ENCODE measurements around the gene PLCB1.
"Not testable (repeated sequence)": the region's sequence is repeated elsewhere in the genome, so short reads cannot be mapped to it uniquely, and the experiment has no call there.

The PLCB1 gene

DNA sequence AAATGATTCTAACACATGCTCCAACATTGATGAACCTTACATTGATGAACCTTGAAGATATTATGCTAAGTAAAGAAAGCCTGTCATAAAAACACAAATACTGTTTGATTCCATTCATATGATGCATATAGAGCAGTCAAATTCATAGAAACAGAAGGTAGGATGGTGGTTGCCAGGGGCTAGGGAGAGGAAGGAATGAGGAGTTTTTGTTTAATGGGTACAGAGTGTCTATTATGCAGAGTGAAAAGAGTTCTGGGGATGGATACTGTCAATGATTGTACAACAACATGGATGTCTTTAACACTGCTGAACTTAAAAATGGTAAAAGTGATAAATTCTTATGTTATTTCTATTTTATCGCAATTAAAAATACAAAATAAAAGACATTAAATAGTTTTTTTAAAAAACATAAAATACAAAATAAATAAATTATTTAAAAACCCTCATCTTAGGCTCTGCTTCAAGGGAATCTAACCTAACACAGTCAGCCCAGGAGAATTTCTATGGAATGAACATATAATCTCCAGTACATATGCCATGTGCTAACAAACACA is 451.0 kb downstream of the PLCB1 start:
- intact Hi-C loops (cut with micrococcal nuclease): no loop called here
- Mint-ChIP-seq H3K9me3 (no peaks in the 10 kb centered on the region), H3K4me3 (no peak overlapping the region), H3K27ac (no peak overlapping the region), H3K36me3 (ENCODE audit: low read depth) (no peaks in the 10 kb centered on the region), H3K4me1 (ENCODE audit: low read depth) (no peaks in the 10 kb centered on the region), H3K27me3 (no peaks in the 10 kb centered on the region)

DNA sequence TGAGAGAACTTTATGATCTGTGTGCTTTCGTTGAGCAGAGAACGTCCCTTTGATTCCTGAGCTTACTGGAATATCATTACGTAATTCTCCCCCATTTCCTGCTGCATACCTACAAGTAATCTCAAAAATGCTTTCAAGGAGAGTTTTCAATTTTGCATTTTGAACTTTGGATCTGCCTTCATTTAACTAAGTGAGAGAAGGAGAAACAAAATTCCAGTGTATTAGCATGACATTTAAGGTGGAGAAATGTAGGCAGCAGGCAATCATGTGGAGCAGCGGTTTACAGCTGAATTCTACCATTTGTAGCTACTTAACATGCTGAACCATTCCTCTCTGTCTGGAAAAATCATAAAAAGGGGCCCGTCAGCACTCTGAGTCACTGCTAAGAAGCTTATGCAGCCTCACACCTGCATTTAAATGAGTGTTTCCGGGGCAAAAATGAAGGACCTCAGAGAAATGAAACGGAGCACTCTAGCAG is 451.5 kb downstream of the PLCB1 start:
- Mint-ChIP-seq H3K36me3 (ENCODE audit: low read depth) (no peaks in the 10 kb centered on the region), H3K27ac (no peak overlapping the region), H3K4me1 (ENCODE audit: low read depth) (no peaks in the 10 kb centered on the region), H3K4me3 (no peak overlapping the region), H3K27me3 (no peaks in the 10 kb centered on the region), H3K9me3 (no peaks in the 10 kb centered on the region)
- intact Hi-C loops (cut with micrococcal nuclease): no loop called here

DNA sequence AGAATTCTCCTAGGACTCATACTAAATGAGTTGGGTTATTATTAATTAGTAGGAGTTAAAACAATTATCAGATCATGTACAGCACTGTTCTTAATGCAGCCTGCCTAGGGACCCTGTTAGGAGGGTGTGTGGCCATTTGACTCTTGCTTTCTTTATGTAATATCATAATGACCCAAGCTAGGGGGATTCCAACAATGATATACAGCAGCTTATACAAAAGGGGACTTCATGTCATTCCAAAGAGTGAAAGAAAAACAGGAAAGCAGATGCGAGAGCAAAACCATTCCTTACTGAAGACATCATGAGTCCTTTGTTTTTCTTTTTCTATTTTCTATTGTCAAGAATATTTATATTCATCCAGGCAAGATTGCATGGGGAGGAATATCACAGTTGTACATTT is 455.2 kb downstream of the PLCB1 start:
- Mint-ChIP-seq H3K9me3 (no peaks in the 10 kb centered on the region), H3K36me3 (ENCODE audit: low read depth) (no peaks in the 10 kb centered on the region), H3K4me3 (no peak overlapping the region), H3K27ac (no peak overlapping the region), H3K4me1 (ENCODE audit: low read depth) (no peaks in the 10 kb centered on the region), H3K27me3 (no peaks in the 10 kb centered on the region)
- intact Hi-C loops (cut with micrococcal nuclease): no loop called here

DNA sequence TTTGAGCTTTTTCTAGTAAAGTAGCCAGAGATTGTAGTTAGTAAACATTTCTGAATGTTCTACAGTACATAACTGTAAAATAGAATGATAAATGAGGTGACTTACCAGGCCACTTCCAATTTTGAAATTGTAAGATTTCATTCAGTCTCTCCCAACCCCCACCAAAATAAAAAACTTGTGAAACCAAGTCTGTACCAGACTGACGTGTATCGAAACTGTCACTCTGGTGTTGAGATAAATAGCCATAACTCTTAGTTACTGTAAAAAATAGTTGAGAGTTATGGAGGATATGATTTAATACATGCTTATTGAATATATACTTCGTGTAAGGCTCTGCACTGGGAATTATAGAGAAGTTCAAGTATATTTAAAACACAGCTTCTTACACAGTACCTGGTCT is 455.7 kb downstream of the PLCB1 start:
- Mint-ChIP-seq H3K27me3 (no peaks in the 10 kb centered on the region), H3K36me3 (ENCODE audit: low read depth) (no peaks in the 10 kb centered on the region)
- intact Hi-C loops (cut with micrococcal nuclease): no loop called here

DNA sequence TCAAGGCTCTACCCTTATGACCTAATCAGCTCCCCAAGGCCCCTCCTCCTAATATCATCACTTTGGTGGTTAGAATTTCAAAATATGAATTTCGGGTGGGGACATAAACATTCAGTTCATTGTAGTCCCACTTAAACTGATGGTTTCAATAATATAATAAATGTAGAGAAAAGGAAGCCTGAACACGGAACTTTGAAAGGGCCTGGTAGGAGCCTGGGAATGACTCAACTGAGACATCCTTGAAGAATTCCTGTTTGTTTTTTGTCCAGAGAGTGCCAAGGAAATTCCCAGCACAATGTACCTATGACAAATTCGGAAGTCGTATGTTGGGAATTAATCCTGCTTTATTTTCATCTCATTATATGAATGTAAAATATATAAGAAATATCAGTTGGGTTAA is 457.9 kb downstream of the PLCB1 start:
- Mint-ChIP-seq H3K36me3 (ENCODE audit: low read depth) (no peaks in the 10 kb centered on the region), H3K9me3 (no peaks in the 10 kb centered on the region), H3K27ac (no peak overlapping the region), H3K4me3 (no peak overlapping the region), H3K4me1 (ENCODE audit: low read depth) (no peaks in the 10 kb centered on the region), H3K27me3 (no peaks in the 10 kb centered on the region)
- intact Hi-C loops (cut with micrococcal nuclease): no loop called here

More for the DNA sequence above, 455.7 kb downstream of the PLCB1 start:
- no peak overlapping the region for H3K4me3 Mint-ChIP-seq
- H3K9me3 Mint-ChIP-seq: no peaks in the 10 kb centered on the region
- H3K27ac Mint-ChIP-seq: no peak overlapping the region
- H3K4me1 Mint-ChIP-seq (ENCODE audit: low read depth): no peaks in the 10 kb centered on the region

DNA sequence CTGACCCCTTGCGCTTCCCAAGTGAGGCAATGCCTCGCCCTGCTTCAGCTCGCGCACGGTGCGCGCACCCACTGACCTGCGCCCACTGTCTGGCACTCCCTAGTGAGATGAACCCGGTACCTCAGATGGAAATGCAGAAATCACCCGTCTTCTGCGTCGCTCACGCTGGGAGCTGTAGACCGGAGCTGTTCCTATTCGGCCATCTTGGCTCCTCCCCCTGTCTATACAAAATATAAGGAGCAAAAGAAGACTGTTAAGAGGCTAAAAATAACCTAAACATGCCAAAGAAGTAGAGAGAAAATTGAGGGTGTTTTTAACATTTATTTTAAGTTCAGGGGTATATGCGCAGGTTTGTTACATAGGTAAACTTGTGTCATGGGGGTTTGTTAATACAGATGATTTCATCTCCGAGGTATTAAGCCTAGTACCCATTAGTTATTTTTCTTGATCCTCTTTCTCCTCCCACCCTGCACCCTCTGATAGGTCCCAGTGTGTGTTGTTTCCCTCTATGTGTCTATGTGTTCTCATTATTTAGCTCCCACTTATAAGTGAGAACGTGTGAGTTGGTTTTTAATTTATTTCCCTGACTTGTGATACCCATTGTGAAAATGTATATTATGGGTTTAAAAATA is 469.0 kb downstream of the PLCB1 start:
- intact Hi-C loops (cut with micrococcal nuclease); H3K36me3 Mint-ChIP-seq (ENCODE audit: low read depth); H3K4me1 Mint-ChIP-seq (ENCODE audit: low read depth); H3K27me3 Mint-ChIP-seq; H3K27ac Mint-ChIP-seq; H3K9me3 Mint-ChIP-seq; H3K4me3 Mint-ChIP-seq: not testable (repeated sequence)

DNA sequence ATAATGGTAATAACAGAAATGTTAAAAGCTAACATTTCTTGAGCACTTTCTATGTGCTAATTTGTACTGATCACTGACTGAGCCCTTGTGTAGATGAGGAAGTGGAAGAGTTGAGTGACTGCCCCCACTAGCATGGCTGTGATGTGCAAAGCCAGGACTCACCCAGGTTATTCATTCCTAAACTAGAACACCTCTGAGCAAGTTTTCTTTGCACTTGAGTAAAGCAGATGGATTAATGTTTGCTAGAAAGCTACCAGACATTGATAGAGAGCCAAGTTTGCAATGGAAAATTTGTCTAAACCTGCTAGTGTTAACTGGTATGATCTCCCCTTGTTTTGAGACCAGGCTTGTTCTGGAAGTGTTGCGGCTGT is 469.5 kb downstream of the PLCB1 start:
- Mint-ChIP-seq H3K27me3 (no peaks in the 10 kb centered on the region), H3K4me1 (ENCODE audit: low read depth) (peaks cover 8% of the 10 kb centered on the region), H3K4me3 (no peak overlapping the region), H3K27ac (peak overlapping the region; percentile 12), H3K9me3 (no peaks in the 10 kb centered on the region), H3K36me3 (ENCODE audit: low read depth) (no peaks in the 10 kb centered on the region)
- intact Hi-C loops (cut with micrococcal nuclease): no loop called here

DNA sequence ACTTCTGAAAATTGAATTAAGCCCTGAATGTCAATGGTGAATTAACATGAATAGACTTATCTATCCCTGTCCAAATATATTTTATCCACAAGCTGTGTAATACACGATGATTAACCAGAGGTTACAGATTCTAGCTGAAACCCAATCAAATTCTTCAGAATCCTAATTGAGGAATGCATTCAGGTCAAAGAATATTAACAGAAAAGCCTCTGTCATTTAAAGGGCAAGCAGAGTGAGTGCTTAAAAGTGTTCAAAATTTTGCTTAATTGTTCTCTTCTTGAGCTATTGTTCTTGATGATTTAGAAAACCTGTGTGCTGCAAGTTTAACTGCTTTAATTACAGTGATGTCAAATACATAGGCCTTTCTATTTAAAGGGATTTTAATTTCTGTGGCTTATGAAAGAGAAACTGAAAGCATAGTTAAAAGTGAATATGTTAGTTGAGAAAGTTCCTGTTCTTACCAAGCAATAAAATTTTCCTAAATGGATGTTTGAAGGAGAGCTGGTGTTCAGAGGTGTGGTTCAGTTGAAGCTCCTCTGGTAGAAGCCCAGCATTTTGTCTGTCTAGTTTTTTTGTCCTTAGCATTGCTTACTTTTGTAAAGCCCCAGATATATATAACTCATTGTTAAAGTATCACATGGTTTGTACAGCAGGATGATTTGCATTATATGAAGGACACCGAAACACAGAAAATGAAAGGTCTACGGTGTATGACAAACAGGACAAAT is 470.5 kb downstream of the PLCB1 start:
- Mint-ChIP-seq H3K27ac (peak overlapping the region; percentile 79), H3K4me1 (ENCODE audit: low read depth) (peaks cover 8% of the 10 kb centered on the region), H3K27me3 (no peaks in the 10 kb centered on the region), H3K36me3 (ENCODE audit: low read depth) (no peaks in the 10 kb centered on the region), H3K9me3 (no peaks in the 10 kb centered on the region), H3K4me3 (peak overlapping the region; percentile 64)
- intact Hi-C loops (cut with micrococcal nuclease): no loop called here

DNA sequence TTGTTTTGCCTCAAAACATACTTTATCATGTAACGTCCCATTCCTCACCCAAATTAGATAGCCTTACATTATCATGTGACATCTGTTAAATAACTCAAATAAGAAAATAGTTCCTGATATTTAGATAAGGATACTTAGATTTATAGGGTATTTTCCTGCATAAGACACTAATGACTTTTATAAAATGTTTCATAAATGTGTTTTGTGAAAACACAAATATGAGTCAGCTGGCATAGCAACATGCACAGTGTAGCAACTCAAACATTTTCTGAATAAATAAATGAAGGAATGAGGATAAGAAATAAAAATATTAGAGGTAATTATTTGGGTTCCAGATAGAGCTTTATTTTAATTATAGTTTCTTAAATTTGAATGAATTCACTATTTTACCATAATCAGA is 476.4 kb downstream of the PLCB1 start:
- no peaks in the 10 kb centered on the region for H3K27me3 Mint-ChIP-seq
- peaks cover 4% of the 10 kb centered on the region for H3K4me1 Mint-ChIP-seq (ENCODE audit: low read depth)
- no peak overlapping the region for H3K27ac Mint-ChIP-seq
- no peaks in the 10 kb centered on the region for H3K9me3 Mint-ChIP-seq
- no peak overlapping the region for H3K4me3 Mint-ChIP-seq
- intact Hi-C loops (cut with micrococcal nuclease): no loop called here
- no peaks in the 10 kb centered on the region for H3K36me3 Mint-ChIP-seq (ENCODE audit: low read depth)

DNA sequence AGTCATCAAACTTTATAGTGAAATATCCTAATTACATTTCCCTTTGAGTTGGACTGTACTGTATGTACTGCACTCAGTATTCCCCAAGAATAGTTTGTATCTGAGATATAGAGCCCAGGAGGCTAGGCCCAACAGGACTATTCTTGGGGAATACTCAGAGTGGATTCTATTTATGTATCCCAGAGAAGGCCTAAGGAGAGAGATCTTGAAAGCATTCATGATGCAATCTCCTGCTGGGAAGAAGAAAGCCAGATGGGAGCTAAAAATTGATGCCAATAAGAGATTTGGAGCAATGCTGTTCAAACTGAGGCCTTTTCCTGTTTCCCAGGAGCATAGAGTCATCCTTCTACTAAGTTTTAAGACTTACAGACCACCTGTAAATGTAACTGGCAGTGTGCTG is 484.7 kb downstream of the PLCB1 start:
- Mint-ChIP-seq H3K4me3 (no peak overlapping the region), H3K9me3 (no peaks in the 10 kb centered on the region), H3K36me3 (ENCODE audit: low read depth) (no peaks in the 10 kb centered on the region), H3K4me1 (ENCODE audit: low read depth) (peaks cover 1% of the 10 kb centered on the region), H3K27ac (no peak overlapping the region), H3K27me3 (no peaks in the 10 kb centered on the region)
- intact Hi-C loops (cut with micrococcal nuclease): no loop called here

DNA sequence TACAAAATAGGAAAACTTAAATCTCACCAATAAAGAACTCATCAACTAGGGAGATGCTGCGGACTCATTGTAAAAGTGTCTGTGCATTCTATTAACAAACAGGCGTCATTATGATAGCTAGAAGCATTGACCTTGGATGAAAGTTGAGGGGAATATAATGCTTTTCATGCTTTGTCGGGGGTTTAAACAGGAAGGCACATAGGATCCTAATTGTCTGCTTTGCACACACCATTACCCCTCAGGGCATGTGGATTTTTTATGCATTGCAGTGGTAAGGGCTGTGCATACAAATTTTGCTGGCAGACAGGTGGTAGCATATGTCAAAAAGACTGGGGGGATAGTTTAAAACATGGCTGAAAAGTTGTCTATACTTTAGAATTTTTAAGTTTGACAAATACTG is 488.9 kb downstream of the PLCB1 start:
- intact Hi-C loops (cut with micrococcal nuclease): no loop called here
- H3K4me3 Mint-ChIP-seq: no peak overlapping the region
- H3K27ac Mint-ChIP-seq: no peak overlapping the region
- H3K4me1 Mint-ChIP-seq (ENCODE audit: low read depth): no peaks in the 10 kb centered on the region
- H3K36me3 Mint-ChIP-seq (ENCODE audit: low read depth): no peaks in the 10 kb centered on the region
- no peaks in the 10 kb centered on the region for H3K9me3 Mint-ChIP-seq
- H3K27me3 Mint-ChIP-seq: no peaks in the 10 kb centered on the region

DNA sequence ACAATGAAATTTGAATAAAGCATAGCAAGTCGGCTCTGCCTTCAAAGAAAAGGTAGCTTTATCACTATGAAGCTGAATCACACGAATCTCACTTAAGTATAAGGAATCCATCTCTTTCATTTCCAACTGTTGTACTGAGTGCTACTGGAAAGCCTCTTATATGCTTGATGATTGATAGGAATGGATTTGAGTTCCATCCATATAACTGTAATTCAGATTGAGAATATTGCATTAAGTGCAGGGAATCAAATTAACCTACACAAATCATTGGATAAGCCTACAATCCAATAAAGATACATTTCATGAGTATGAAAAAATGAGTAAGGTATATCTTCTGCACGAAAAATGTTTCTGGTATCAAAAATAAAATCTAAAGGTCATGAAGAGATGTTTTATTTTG is 492.0 kb downstream of the PLCB1 start:
- Mint-ChIP-seq H3K27ac (no peak overlapping the region), H3K27me3 (no peaks in the 10 kb centered on the region), H3K4me3 (no peak overlapping the region), H3K9me3 (no peaks in the 10 kb centered on the region), H3K36me3 (ENCODE audit: low read depth) (no peaks in the 10 kb centered on the region), H3K4me1 (ENCODE audit: low read depth) (no peaks in the 10 kb centered on the region)
- intact Hi-C loops (cut with micrococcal nuclease): no loop called here

DNA sequence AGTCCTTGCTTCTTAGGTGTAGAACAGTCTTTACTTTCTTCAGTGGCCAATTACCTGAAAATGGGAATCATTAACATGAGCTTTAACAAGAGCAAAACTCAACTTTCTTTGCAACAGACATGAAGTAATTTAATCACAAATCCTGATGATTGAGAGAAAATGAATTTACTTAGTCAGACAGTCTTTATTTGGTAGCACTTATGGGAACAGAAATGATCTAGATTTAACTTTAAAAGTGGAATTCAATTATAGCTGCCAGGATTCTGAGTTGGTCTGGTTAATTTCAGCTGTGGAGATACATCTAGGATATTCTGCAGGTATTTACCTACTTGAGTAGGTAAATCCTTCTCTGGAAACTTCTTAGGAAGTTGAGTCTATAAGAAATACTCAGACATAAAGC is 492.6 kb downstream of the PLCB1 start:
- H3K4me3 Mint-ChIP-seq: no peak overlapping the region
- no peaks in the 10 kb centered on the region for H3K27me3 Mint-ChIP-seq
- no peaks in the 10 kb centered on the region for H3K9me3 Mint-ChIP-seq
- no peaks in the 10 kb centered on the region for H3K4me1 Mint-ChIP-seq (ENCODE audit: low read depth)
- no peak overlapping the region for H3K27ac Mint-ChIP-seq
- no peaks in the 10 kb centered on the region for H3K36me3 Mint-ChIP-seq (ENCODE audit: low read depth)
- intact Hi-C loops (cut with micrococcal nuclease): no loop called here

DNA sequence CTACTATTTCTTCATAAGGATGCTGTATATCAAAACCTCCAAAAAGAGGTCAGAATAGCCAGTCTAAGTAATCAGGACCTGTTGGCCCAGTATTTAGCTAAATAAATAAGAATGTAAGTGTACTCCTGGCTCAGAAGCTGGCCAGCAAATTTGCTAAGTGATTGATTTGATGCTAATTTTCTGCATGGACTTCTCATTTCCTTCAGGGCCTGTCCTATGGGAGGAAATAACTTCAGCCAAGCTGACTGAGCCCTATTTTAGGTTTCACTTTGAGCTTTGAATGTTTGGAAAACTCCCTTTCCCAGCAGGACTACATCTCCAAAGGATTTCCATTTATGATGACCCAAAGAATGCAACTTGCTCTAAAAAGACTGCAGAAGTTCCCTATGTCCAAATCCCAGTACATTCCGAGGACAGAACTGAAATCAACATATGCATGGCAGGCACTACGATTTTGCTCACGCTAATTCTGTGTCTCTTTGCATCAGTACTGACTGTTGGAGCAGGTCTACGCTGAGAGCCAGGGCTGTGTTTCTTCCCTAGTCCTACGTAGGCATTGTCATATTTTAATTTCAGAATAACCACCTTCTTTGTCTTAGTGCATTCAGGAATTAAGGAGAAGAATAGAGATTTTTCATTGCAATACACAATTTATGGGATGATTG is 495.4 kb downstream of the PLCB1 start:
- H3K27me3 Mint-ChIP-seq: no peaks in the 10 kb centered on the region
- H3K36me3 Mint-ChIP-seq (ENCODE audit: low read depth): no peaks in the 10 kb centered on the region
- intact Hi-C loops (cut with micrococcal nuclease): no loop called here
- H3K4me1 Mint-ChIP-seq (ENCODE audit: low read depth): no peaks in the 10 kb centered on the region
- no peak overlapping the region for H3K4me3 Mint-ChIP-seq
- H3K9me3 Mint-ChIP-seq: no peaks in the 10 kb centered on the region
- H3K27ac Mint-ChIP-seq: no peak overlapping the region

Measured in dendritic cell treated with granulocyte-macrophage colony-stimulating factor and Interleukin-4, amounts not matched to agents 40 ng/mL and 50 ng/mL, for 4 days (primary cell).